ENCODE measurements around the gene CYFIP1. TPM values are rescaled to one million over a fixed set of nuclear protein-coding genes. Genes with fewer than 3 reads are reported as not detected.

Gene CYFIP1
- total and polyA plus RNA-seq, 2 donors (not counting 1 experiment from before 2014, with no cell fraction given), result 59.4 to 102 TPM

DNA sequence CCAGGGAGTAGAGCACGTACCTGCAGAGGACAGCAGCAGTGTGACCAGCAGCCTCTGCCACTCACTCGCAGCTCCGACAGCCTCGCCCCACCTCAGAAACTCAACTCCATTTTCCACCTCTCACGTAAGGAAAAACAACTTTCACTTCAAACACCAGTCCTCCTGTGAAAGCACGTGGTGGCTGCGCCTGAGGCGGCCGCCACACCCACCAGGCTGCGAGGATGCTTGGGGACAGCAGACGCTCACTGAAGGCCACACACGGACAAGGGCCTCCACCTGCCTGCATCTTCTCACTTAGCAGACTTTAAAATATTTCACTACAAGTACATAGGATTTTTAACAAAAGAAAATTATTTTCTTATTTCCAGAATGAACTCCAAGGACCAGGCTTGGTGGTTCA is 67.9 kb downstream of the CYFIP1 start:
- Histone ChIP-seq H3K79me2 (ENCODE audit: control insufficient read depth, insufficient read depth, low read length) (no peaks in the 10 kb centered on the region), H3K27me3 (ENCODE audit: control insufficient read depth, insufficient read depth, low read length) (no peaks in the 10 kb centered on the region), H3K9me3 (ENCODE audit: control insufficient read depth, insufficient read depth, low read depth, low read length) (no peaks in the 10 kb centered on the region), H3K4me1 (ENCODE audit: control insufficient read depth, extremely low read depth, insufficient read depth, low read length) (no peaks in the 10 kb centered on the region), H2AFZ (ENCODE audit: low read length) (no peak overlapping the region), H3K9ac (ENCODE audit: insufficient read depth, low read length) (no peak overlapping the region), H3K4me2 (ENCODE audit: extremely low read depth, insufficient read depth, low read length) (no peak overlapping the region), H3K36me3 (ENCODE audit: control insufficient read depth, insufficient read depth, low read length) (peaks cover 23% of the 10 kb centered on the region), H3K4me3 (replicated peaks in 1 of 4; ENCODE audit: control extremely low read depth in 1 of 4, insufficient read depth in 1 of 4, low read depth in 3 of 4, low read length in 4 of 4) (no peak overlapping the region), H3K27ac (ENCODE audit: insufficient read depth, low read length) (no peak overlapping the region), H4K20me1 (ENCODE audit: control insufficient read depth, extremely low read depth, insufficient read depth, low read length) (no peaks in the 10 kb centered on the region)
- TF ChIP-seq EZH2 (IDR thresholded peaks at IDR 0.05; ENCODE audit: low read length, missing control alignments), result no peak
- TF ChIP-seq, protein P1, sequence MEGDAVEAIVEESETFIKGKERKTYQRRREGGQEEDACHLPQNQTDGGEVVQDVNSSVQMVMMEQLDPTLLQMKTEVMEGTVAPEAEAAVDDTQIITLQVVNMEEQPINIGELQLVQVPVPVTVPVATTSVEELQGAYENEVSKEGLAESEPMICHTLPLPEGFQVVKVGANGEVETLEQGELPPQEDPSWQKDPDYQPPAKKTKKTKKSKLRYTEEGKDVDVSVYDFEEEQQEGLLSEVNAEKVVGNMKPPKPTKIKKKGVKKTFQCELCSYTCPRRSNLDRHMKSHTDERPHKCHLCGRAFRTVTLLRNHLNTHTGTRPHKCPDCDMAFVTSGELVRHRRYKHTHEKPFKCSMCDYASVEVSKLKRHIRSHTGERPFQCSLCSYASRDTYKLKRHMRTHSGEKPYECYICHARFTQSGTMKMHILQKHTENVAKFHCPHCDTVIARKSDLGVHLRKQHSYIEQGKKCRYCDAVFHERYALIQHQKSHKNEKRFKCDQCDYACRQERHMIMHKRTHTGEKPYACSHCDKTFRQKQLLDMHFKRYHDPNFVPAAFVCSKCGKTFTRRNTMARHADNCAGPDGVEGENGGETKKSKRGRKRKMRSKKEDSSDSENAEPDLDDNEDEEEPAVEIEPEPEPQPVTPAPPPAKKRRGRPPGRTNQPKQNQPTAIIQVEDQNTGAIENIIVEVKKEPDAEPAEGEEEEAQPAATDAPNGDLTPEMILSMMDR (conservative IDR thresholded peaks at IDR 0.05 in 1 of 2, IDR thresholded peaks at IDR 0.05 in 1 of 2; ENCODE audit: low read depth in 1 of 2, low read length in 2 of 2), result no peak
- no peak for DNase-seq (ENCODE audit: low read depth in 2 of 2)

DNA sequence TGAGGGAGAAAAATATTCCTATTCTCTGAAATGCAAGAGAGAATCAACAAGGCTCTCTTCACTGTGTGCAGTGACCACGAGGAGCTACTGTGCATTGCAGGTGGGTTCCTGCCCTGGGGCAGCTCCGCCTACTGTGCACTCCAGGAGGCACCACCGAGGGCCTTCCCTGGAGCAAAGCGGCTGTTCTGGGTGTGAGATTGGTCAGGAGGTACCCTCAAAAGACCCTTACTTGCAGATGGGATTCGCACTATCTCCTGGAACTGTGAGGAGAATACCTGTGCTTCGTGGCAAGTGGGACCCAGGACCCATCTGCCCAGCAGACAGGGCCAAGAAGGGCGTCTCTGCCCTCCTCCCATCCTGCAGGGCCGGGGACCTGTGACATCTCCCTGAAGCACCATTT is 68.9 kb downstream of the CYFIP1 start:
- no peaks in the 10 kb centered on the region for H4K20me1 ChIP-seq (ENCODE audit: control insufficient read depth, extremely low read depth, insufficient read depth, low read length)
- H3K9ac ChIP-seq (ENCODE audit: insufficient read depth, low read length), result no peak overlapping the region
- H3K4me1 ChIP-seq (ENCODE audit: control insufficient read depth, extremely low read depth, insufficient read depth, low read length), result no peaks in the 10 kb centered on the region
- H3K4me3 ChIP-seq (replicated peaks in 1 of 4; ENCODE audit: control extremely low read depth in 1 of 4, insufficient read depth in 1 of 4, low read depth in 3 of 4, low read length in 4 of 4), result no peak overlapping the region
- no peaks in the 10 kb centered on the region for H3K79me2 ChIP-seq (ENCODE audit: control insufficient read depth, insufficient read depth, low read length)
- H3K27me3 ChIP-seq (ENCODE audit: control insufficient read depth, insufficient read depth, low read length), result no peaks in the 10 kb centered on the region
- TF ChIP-seq, protein P1 (conservative IDR thresholded peaks at IDR 0.05 in 1 of 2, IDR thresholded peaks at IDR 0.05 in 1 of 2; ENCODE audit: low read depth in 1 of 2, low read length in 2 of 2), result no peak
- H3K4me2 ChIP-seq (ENCODE audit: extremely low read depth, insufficient read depth, low read length), result no peak overlapping the region
- no peaks in the 10 kb centered on the region for H3K9me3 ChIP-seq (ENCODE audit: control insufficient read depth, insufficient read depth, low read depth, low read length)
- no peak for DNase-seq (ENCODE audit: low read depth in 2 of 2)
- no peak overlapping the region for H3K27ac ChIP-seq (ENCODE audit: insufficient read depth, low read length)
- H2AFZ ChIP-seq (ENCODE audit: low read length), result no peak overlapping the region
- H3K36me3 ChIP-seq (ENCODE audit: control insufficient read depth, insufficient read depth, low read length), result peaks cover 15% of the 10 kb centered on the region

- no peaks in the 10 kb centered on the region for H3K9me3 ChIP-seq (ENCODE audit: control insufficient read depth, insufficient read depth, low read depth, low read length)
Measured at GRCh38 chr15:22908830-22909229, 71.3 kb downstream of the CYFIP1 start.

More at GRCh38 chr15:22908830-22909229, 71.3 kb downstream of the CYFIP1 start:
- Histone ChIP-seq H4K20me1 (ENCODE audit: control insufficient read depth, extremely low read depth, insufficient read depth, low read length) (no peaks in the 10 kb centered on the region), H3K4me1 (ENCODE audit: control insufficient read depth, extremely low read depth, insufficient read depth, low read length) (no peaks in the 10 kb centered on the region), H2AFZ (ENCODE audit: low read length) (no peak overlapping the region), H3K79me2 (ENCODE audit: control insufficient read depth, insufficient read depth, low read length) (no peaks in the 10 kb centered on the region), H3K36me3 (ENCODE audit: control insufficient read depth, insufficient read depth, low read length) (peaks cover 17% of the 10 kb centered on the region), H3K27me3 (ENCODE audit: control insufficient read depth, insufficient read depth, low read length) (no peaks in the 10 kb centered on the region), H3K4me2 (ENCODE audit: extremely low read depth, insufficient read depth, low read length) (no peak overlapping the region), H3K9ac (ENCODE audit: insufficient read depth, low read length) (no peak overlapping the region), H3K27ac (ENCODE audit: insufficient read depth, low read length) (no peak overlapping the region), H3K4me3 (replicated peaks in 1 of 4; ENCODE audit: control extremely low read depth in 1 of 4, insufficient read depth in 1 of 4, low read depth in 3 of 4, low read length in 4 of 4) (no peak overlapping the region)
- TF ChIP-seq, protein P1 (conservative IDR thresholded peaks at IDR 0.05 in 1 of 2, IDR thresholded peaks at IDR 0.05 in 1 of 2; ENCODE audit: low read depth in 1 of 2, low read length in 2 of 2), result no peak
- no peak for TF ChIP-seq EZH2 (IDR thresholded peaks at IDR 0.05; ENCODE audit: low read length, missing control alignments)
- no peak for DNase-seq (ENCODE audit: low read depth in 2 of 2)
